T-cell (primary cell): Measurements from ENCODE around the gene SH3RF3. TPM values are rescaled to one million over a fixed set of nuclear protein-coding genes. Genes with fewer than 3 reads are reported as not detected.

Source experiments
- ATAC-seq, 4 experiments: fragments of 200-7000 bp in 3 of 4; fragments of 150-1000 bp in 1 of 4; cut with Tn5 transposase; replicated peaks in 1 of 4; 1 replicate in 3 of 4; 2 replicates in 1 of 4; pipeline ENCODE4 v1.10.0; 2021; ENCODE audit warnings: moderate library complexity in 3 of 4, mild to moderate bottlenecking in 2 of 4, moderate number of reproducible peaks in 1 of 4
- CTCF ChIA-PET, 2 donors: fragments of 300-600 bp; sonication (Branson Sonifier 250); formaldehyde crosslinking; loops; one replicate each; lab custom pipeline; 2022; ENCODE audit warnings: antibody characterized with exemption in 2 of 2; lab: Charles Lee
- POLR2A ChIA-PET, 2 donors: fragments of 300-600 bp; sonication (Branson Sonifier 250); formaldehyde crosslinking; loops; one replicate each; lab custom pipeline; 2022; ENCODE audit warnings: antibody characterized with exemption in 2 of 2; lab: Charles Lee
- DNase-seq, 35 experiments: peaks; one replicate each; pipeline versions ENCODE4 v3.0.0 to v3.0.0-alpha.2; 2013 to 2023
- H3K27ac ChIP-seq: one replicate; pipeline ENCODE4 v1.5.1; 2013; ENCODE audit warnings: low read length
- H3K27me3 ChIP-seq, 2 experiments: replicated peaks in 1 of 2; 1 replicate in 1 of 2; 2 replicates in 1 of 2; pipeline versions ENCODE4 v1.6.1 to v1.7.0; 2013; ENCODE audit warnings: low read length in 1 of 2, mixed read lengths in 1 of 2; ENCODE audit not compliant: control insufficient read depth in 2 of 2, insufficient read depth in 2 of 2; ENCODE audit errors: extremely low read depth in 1 of 2
- H3K36me3 ChIP-seq, 2 donors: 1 replicate in 1 of 2; 2 replicates in 1 of 2; pipeline versions ENCODE4 v1.6.1 to v1.7.0; 2013; ENCODE audit warnings: low read length in 1 of 2; ENCODE audit not compliant: control insufficient read depth in 2 of 2, insufficient read depth in 1 of 2; ENCODE audit errors: extremely low read depth in 1 of 2
- H3K4me1 ChIP-seq, 2 experiments: 1 replicate in 1 of 2; 2 replicates in 1 of 2; pipeline versions ENCODE4 v1.6.1 to v1.7.0; 2013; ENCODE audit warnings: low read length in 2 of 2, mixed read lengths in 1 of 2; ENCODE audit not compliant: insufficient read depth in 2 of 2, control insufficient read depth in 1 of 2; ENCODE audit errors: extremely low read depth in 1 of 2
- H3K4me3 ChIP-seq, 2 donors: 1 replicate in 1 of 2; 2 replicates in 1 of 2; pipeline versions ENCODE4 v1.5.1 to v1.7.0; 2013; ENCODE audit warnings: mild to moderate bottlenecking in 2 of 2, low read length in 1 of 2, moderate library complexity in 1 of 2; ENCODE audit not compliant: control insufficient read depth in 1 of 2; ENCODE audit errors: extremely low read depth in 1 of 2
- H3K9me3 ChIP-seq: 2 replicates; pipeline ENCODE4 v1.7.0; 2013
- H3K27ac Mint-ChIP-seq, 2 donors: one replicate each; pipeline ENCODE4 v1.8.0; 2020 to 2021; ENCODE audit warnings: mild to moderate bottlenecking in 2 of 2, mixed read lengths in 2 of 2
- H3K27me3 Mint-ChIP-seq, 2 donors: one replicate each; pipeline ENCODE4 v1.8.0; 2021 to 2022; ENCODE audit warnings: mixed read lengths in 2 of 2
- H3K36me3 Mint-ChIP-seq: one replicate; pipeline ENCODE4 v1.8.0; 2021; ENCODE audit warnings: mixed read lengths
- H3K4me1 Mint-ChIP-seq, 3 donors: one replicate each; pipeline ENCODE4 v1.8.0; 2020 to 2022; ENCODE audit warnings: mixed read lengths in 3 of 3, mild to moderate bottlenecking in 1 of 3
- H3K4me3 Mint-ChIP-seq, 3 donors: one replicate each; pipeline ENCODE4 v1.8.0; 2020 to 2022; ENCODE audit warnings: mild to moderate bottlenecking in 3 of 3, mixed read lengths in 3 of 3, moderate library complexity in 3 of 3
- H3K9me3 Mint-ChIP-seq, 3 donors: one replicate each; pipeline ENCODE4 v1.8.0; 2020 to 2022; ENCODE audit warnings: mixed read lengths in 3 of 3
- WGBS: methylation state at CpG from one replicate; pipeline ENCODE4 v1.1.5; 2013; ENCODE audit warnings: missing lambda C conversion rate; ENCODE audit not compliant: insufficient coverage; 5-methylcytosine and 5-hydroxymethylcytosine counted together
- total RNA-seq, 35 experiments: library from RNA in 6 of 35; stranded (reverse) in 6 of 35; fragments of 120-200 nt in 1 of 35; gene quantifications; one replicate each; pipeline versions ENCODE4 v1.2.1 to v1.2.4 and lab custom pipeline; 2013 to 2026

Gene SH3RF3
- total RNA-seq, 5 donors from 2014 or later (not counting 1 experiment from before 2014, with no cell fraction given) = 1.8 to 4.6 (median 3.6) TPM

- Mint-ChIP-seq H3K4me1 (no peaks in the 10 kb centered on the region), H3K9me3 (no peaks in the 10 kb centered on the region), H3K36me3 (no peaks in the 10 kb centered on the region), H3K27me3 (no peaks in the 10 kb centered on the region), H3K4me3 (no peak overlapping the region), H3K27ac (no peak overlapping the region)
- ATAC-seq = no peak
- Histone ChIP-seq H3K4me1 (no peaks in the 10 kb centered on the region), H3K27ac (no peak overlapping the region), H3K4me3 (no peak overlapping the region), H3K9me3 (no peaks in the 10 kb centered on the region), H3K36me3 (no peaks in the 10 kb centered on the region), H3K27me3 (peaks cover 0 to 2% of the 10 kb centered on the region in 2 experiments)
- DNase-seq = no peak
- 89% methylated on average over 19 of the region's 19 CpGs for WGBS
- ChIA-PET CTCF (no interaction called here), POLR2A (no interaction called here)
Observed at GRCh38 chr2:109411640-109412325, 282.8 kb downstream of the SH3RF3 start.

GRCh38 chr2:109415581-109416013 is 286.6 kb downstream of the SH3RF3 start:
- no peaks in the 10 kb centered on the region for H3K4me1 ChIP-seq
- H3K27ac ChIP-seq = no peak overlapping the region
- no peak overlapping the region for H3K4me3 ChIP-seq
- POLR2A ChIA-PET = no interaction called here
- H3K36me3 Mint-ChIP-seq = no peaks in the 10 kb centered on the region
- H3K4me1 Mint-ChIP-seq = no peaks in the 10 kb centered on the region
- CTCF ChIA-PET = no interaction called here
- no peak overlapping the region for H3K27ac Mint-ChIP-seq
- H3K9me3 ChIP-seq = no peaks in the 10 kb centered on the region
- peaks cover 0 to 3% of the 10 kb centered on the region in 2 experiments for H3K27me3 ChIP-seq
- no peak for ATAC-seq
- no peaks in the 10 kb centered on the region for H3K27me3 Mint-ChIP-seq
- no peaks in the 10 kb centered on the region for H3K9me3 Mint-ChIP-seq
- no peak for DNase-seq
- no peak overlapping the region for H3K4me3 Mint-ChIP-seq
- H3K36me3 ChIP-seq = no peaks in the 10 kb centered on the region
- WGBS = 85% methylated on average over 5 of the region's 7 CpGs

- 79% methylated on average over 6 of the region's 10 CpGs for WGBS
- no peak overlapping the region for H3K4me3 ChIP-seq
- H3K9me3 ChIP-seq = no peaks in the 10 kb centered on the region
- no peaks in the 10 kb centered on the region for H3K36me3 ChIP-seq
- ChIA-PET POLR2A (no interaction called here), CTCF (no interaction called here)
- DNase-seq (no peak), ATAC-seq (no peak)
- Mint-ChIP-seq H3K4me3 (no peak overlapping the region), H3K27me3 (no peaks in the 10 kb centered on the region), H3K4me1 (no peaks in the 10 kb centered on the region), H3K36me3 (no peaks in the 10 kb centered on the region), H3K27ac (no peak overlapping the region), H3K9me3 (no peaks in the 10 kb centered on the region)
- no peak overlapping the region for H3K27ac ChIP-seq
- H3K4me1 ChIP-seq = no peaks in the 10 kb centered on the region
- H3K27me3 ChIP-seq = peaks cover 0 to 3% of the 10 kb centered on the region in 2 experiments
Observed at GRCh38 chr2:109417701-109418335, 288.8 kb downstream of the SH3RF3 start.

- no peaks in the 10 kb centered on the region for H3K9me3 Mint-ChIP-seq
- Histone ChIP-seq H3K4me1 (no peaks in the 10 kb centered on the region), H3K9me3 (no peaks in the 10 kb centered on the region), H3K27ac (no peak overlapping the region), H3K4me3 (no peak overlapping the region), H3K27me3 (peaks cover 0 to 3% of the 10 kb centered on the region in 2 experiments), H3K36me3 (peaks cover 0 to under 1% of the 10 kb centered on the region in 2 donors)
- ChIA-PET POLR2A (no interaction called here), CTCF (no interaction called here)
- H3K36me3 Mint-ChIP-seq = no peaks in the 10 kb centered on the region
- no peak overlapping the region for H3K27ac Mint-ChIP-seq
- ATAC-seq (no peak), DNase-seq (no peak)
- no peaks in the 10 kb centered on the region for H3K27me3 Mint-ChIP-seq
- no peak overlapping the region for H3K4me3 Mint-ChIP-seq
- no peaks in the 10 kb centered on the region for H3K4me1 Mint-ChIP-seq
- WGBS = 85% methylated on average over 3 of the region's 7 CpGs
Observed at GRCh38 chr2:109418716-109419115, 289.7 kb downstream of the SH3RF3 start.

- no peak overlapping the region for H3K4me3 Mint-ChIP-seq
- H3K4me1 ChIP-seq = no peaks in the 10 kb centered on the region
- H3K27ac ChIP-seq = no peak overlapping the region
- DNase-seq (no peak), ATAC-seq (no peak)
- H3K4me3 ChIP-seq = no peak overlapping the region
- peaks cover 0 to 3% of the 10 kb centered on the region in 2 experiments for H3K27me3 ChIP-seq
- ChIA-PET CTCF (no interaction called here), POLR2A (no interaction called here)
- H3K36me3 ChIP-seq = peaks cover 0 to 5% of the 10 kb centered on the region in 2 donors
- H3K36me3 Mint-ChIP-seq = no peaks in the 10 kb centered on the region
- WGBS = 88% methylated on average over 15 of the region's 15 CpGs
- no peaks in the 10 kb centered on the region for H3K27me3 Mint-ChIP-seq
- no peaks in the 10 kb centered on the region for H3K4me1 Mint-ChIP-seq
- no peaks in the 10 kb centered on the region for H3K9me3 ChIP-seq
- no peaks in the 10 kb centered on the region for H3K9me3 Mint-ChIP-seq
- H3K27ac Mint-ChIP-seq = no peak overlapping the region
Observed at GRCh38 chr2:109419171-109419756, 290.3 kb downstream of the SH3RF3 start.

GRCh38 chr2:109419960-109420370 is 291.0 kb downstream of the SH3RF3 start:
- H3K9me3 Mint-ChIP-seq = no peaks in the 10 kb centered on the region
- Histone ChIP-seq H3K27me3 (peaks cover 0 to 3% of the 10 kb centered on the region in 2 experiments), H3K36me3 (peaks cover 0 to 5% of the 10 kb centered on the region in 2 donors), H3K27ac (no peak overlapping the region), H3K9me3 (no peaks in the 10 kb centered on the region), H3K4me3 (no peak overlapping the region), H3K4me1 (no peaks in the 10 kb centered on the region)
- DNase-seq (no peak), ATAC-seq (no peak)
- H3K27me3 Mint-ChIP-seq = no peaks in the 10 kb centered on the region
- H3K36me3 Mint-ChIP-seq = no peaks in the 10 kb centered on the region
- H3K27ac Mint-ChIP-seq = no peak overlapping the region
- 93% methylated on average over 3 of the region's 5 CpGs for WGBS
- ChIA-PET CTCF (no interaction called here), POLR2A (no interaction called here)
- H3K4me3 Mint-ChIP-seq = no peak overlapping the region
- H3K4me1 Mint-ChIP-seq = no peaks in the 10 kb centered on the region
